GM13976 (cell line): Measurements from ENCODE around the gene PIGN.
"Not testable (repeated sequence)": the region's sequence is repeated elsewhere in the genome, so short reads cannot be mapped to it uniquely, and the experiment has no call there.

Source experiments
- DNase-seq: peaks from one replicate; pipeline ENCODE4 v3.0.0; 2012; ENCODE audit warnings: low spot score
- in situ Hi-C: fragments of 300-500 bp; cut with MboI; formaldehyde crosslinking; loops from one replicate; pipeline ENCODE4 v1.12.0; 2022; ENCODE audit warnings: low sequenced_read_pairs, mixed read lengths, inconsistent platforms; ENCODE audit not compliant: unreplicated experiment
- TF ChIP-seq, protein P1 (sequence below): IDR thresholded peaks from 2 replicates; pipeline ENCODE4 v1.5.1; 2012; ENCODE audit warnings: borderline replicate concordance, mild to moderate bottlenecking; ENCODE audit not compliant: insufficient read depth; ENCODE audit errors: extremely low read depth, missing control alignments, control extremely low read depth

Gene PIGN

GRCh38 chr18:62172298-62172697, 14.6 kb downstream of the PIGN start:
- TF ChIP-seq, protein P1, sequence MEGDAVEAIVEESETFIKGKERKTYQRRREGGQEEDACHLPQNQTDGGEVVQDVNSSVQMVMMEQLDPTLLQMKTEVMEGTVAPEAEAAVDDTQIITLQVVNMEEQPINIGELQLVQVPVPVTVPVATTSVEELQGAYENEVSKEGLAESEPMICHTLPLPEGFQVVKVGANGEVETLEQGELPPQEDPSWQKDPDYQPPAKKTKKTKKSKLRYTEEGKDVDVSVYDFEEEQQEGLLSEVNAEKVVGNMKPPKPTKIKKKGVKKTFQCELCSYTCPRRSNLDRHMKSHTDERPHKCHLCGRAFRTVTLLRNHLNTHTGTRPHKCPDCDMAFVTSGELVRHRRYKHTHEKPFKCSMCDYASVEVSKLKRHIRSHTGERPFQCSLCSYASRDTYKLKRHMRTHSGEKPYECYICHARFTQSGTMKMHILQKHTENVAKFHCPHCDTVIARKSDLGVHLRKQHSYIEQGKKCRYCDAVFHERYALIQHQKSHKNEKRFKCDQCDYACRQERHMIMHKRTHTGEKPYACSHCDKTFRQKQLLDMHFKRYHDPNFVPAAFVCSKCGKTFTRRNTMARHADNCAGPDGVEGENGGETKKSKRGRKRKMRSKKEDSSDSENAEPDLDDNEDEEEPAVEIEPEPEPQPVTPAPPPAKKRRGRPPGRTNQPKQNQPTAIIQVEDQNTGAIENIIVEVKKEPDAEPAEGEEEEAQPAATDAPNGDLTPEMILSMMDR, result no peak
- in situ Hi-C loops, result no loop called here
- no peak for DNase-seq

DNA sequence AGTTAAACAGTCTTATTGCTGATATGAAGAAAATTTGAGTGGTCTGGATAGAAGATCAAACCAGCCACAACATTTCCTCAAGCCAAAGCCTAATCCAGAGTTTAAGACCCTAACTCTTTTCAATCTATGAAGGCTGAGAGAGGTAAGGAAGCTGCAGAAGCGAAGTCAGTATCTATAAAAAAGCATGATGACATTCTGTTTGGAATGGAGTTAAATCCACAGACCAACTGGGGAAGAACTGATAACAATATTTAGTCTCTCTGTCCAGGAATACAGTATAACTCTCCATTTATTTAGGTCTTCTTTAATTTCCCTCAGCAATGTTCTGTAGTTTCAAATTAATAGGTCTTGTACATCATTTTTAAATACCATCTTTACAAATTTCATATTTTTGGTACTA, 16.0 kb downstream of the PIGN start:
- in situ Hi-C loops, result no loop called here
- DNase-seq, result no peak
- TF ChIP-seq, protein P1, result no peak

DNA sequence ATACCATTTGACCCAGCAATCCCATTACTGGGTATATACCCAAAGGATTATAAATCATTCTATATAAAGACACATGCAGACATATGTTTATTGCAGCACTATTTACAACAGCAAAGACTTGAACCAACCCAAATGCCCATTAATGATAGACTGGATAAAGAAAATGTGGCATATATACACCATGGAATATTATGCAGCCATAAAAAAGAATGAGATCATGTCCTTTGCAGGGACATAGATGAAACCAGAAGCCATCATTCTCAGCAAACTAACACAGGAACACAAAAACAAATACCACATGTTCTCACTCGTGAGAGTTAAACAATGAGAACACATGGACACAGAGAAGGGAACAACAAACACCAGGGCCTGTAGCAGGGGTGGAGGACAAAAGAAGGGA, 20.3 kb downstream of the PIGN start:
- in situ Hi-C loops, DNase-seq: not testable (repeated sequence)

DNA sequence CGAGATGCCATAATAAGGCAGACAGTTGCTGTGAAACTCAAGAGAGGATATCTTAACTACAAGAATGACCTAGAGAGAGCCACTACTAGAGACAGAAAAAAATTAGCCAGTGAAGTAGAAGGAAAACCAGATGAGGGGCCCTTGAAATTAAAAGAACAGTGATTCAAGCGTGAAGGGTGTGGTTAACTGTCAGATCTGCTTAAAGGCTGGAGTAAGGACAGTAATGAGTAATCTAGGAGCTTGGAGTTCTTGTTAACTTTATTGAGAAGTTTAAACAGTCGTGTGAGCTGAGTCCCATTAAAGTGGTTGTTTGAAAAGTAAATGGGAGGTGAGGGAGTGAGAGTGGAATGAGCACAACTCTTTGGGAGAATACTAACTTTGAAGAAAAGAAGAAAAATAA, 21.3 kb downstream of the PIGN start:
- DNase-seq, result no peak
- TF ChIP-seq, protein P1, result no peak
- in situ Hi-C loops, result no loop called here

DNA sequence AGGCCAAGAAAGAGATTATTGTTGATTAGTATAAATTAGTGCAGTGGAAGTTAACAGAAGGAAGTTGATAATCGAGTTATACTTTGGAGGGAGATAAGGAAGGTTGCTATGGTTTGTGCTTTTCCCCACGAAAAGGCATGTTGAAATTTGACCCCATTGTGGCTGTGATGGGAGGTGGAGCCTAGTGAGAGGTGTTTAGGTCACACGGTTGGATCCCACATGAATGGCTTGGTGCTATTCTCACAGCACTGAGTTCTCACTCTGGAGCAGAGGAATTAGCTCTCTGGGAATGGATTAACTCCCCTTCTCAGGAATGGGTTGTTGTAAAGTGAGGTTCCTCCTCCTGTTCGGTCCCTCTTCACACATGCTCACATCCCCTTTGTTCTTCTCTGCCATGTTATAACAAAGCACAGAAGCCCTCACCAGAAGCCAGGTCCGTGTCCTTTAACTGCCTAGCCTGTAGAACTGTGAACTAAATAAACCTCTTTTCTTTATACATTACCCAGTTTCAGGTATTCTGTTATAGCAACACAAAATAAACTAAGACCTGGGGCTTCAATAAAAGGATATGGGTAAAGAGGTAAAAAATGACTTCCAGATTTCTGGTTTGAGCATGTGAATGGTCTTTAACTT, 21.9 kb downstream of the PIGN start:
- in situ Hi-C loops, result no loop called here
- TF ChIP-seq, protein P1, result no peak
- no peak for DNase-seq

- no peak for DNase-seq
- in situ Hi-C loops, result no loop called here
- TF ChIP-seq, protein P1, result no peak
Observed at GRCh38 chr18:62164310-62164709, 22.5 kb downstream of the PIGN start.

DNA sequence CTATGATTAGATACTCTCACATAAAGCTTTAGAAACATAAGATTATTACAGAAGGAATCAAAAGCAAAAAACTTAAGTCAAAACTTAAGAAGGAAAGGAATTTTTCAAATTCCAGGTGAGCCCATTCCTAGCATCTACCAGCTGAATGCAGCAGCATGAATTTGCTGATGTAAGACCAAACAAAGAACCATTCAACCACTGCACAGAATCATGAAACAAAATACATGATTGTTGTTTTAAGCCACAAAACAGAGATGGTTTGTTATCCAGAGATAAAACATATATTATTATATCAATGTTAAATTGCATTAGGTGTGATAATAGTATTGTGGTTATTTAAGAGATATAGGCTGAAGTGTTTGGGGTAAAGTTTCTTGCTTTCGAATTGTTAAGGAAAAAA, 29.0 kb downstream of the PIGN start:
- DNase-seq, result no peak
- TF ChIP-seq, protein P1, result no peak
- in situ Hi-C loops, result no loop called here
